IMR-90 (cell line): ENCODE data around the gene PRIMA1. TPM values are rescaled to one million over a fixed set of nuclear protein-coding genes. Genes with fewer than 3 reads are reported as not detected.

Experiments
- ATAC-seq: fragments of 200-7000 bp; cut with Tn5 transposase; 2 replicates; pipeline ENCODE4 v1.9.1; 2020; ENCODE audit warnings: low read depth, mild to moderate bottlenecking, moderate library complexity
- BruUV-seq: library from RNA; stranded (reverse); fragments of 400-500 nt; replicated peaks from 2 replicates; lab custom pipeline; 2021; lab: Mats Ljungman, UMichigan
- CTCF ChIA-PET: fragments of 300-600 bp; formaldehyde crosslinking; extraction: SDS; loops from one replicate; lab custom pipeline; 2021; ENCODE audit warnings: antibody characterized with exemption; lab: Yijun Ruan, JAX
- POLR2A ChIA-PET: fragments of 300-600 bp; sonication (Branson Sonifier 250); formaldehyde crosslinking; loops from one replicate; lab custom pipeline; 2022; ENCODE audit warnings: antibody characterized with exemption; ENCODE audit not compliant: unreplicated experiment; lab: Charles Lee
- DNase-seq: peaks from one replicate; pipeline ENCODE4 v3.0.0; 2013
- H2AFZ ChIP-seq: replicated peaks from 2 replicates; pipeline ENCODE3; 2013; ENCODE audit warnings: low read length, mild to moderate bottlenecking; ENCODE audit not compliant: poor library complexity
- H2AK5ac ChIP-seq: 2 replicates; pipeline ENCODE4 v1.6.1; 2013; ENCODE audit warnings: low read depth, low read length, inconsistent platforms
- H2AK9ac ChIP-seq: replicated peaks from 2 replicates; pipeline ENCODE3; 2013; ENCODE audit warnings: mild to moderate bottlenecking, low read depth, low read length, moderate library complexity; ENCODE audit not compliant: poor library complexity
- H2BK120ac ChIP-seq: 2 replicates; pipeline ENCODE4 v1.6.1; 2013; ENCODE audit warnings: low read depth, low read length, inconsistent platforms
- H2BK15ac ChIP-seq: 3 replicates; pipeline ENCODE4 v1.6.1; 2013; ENCODE audit warnings: low read depth, low read length, inconsistent platforms
- H2BK20ac ChIP-seq: 2 replicates; pipeline ENCODE4 v1.6.1; 2013; ENCODE audit warnings: low read depth, mild to moderate bottlenecking, inconsistent platforms, low read length, moderate library complexity
- H2BK5ac ChIP-seq: 2 replicates; pipeline ENCODE4 v1.6.1; 2013; ENCODE audit warnings: mild to moderate bottlenecking, low read depth, low read length, inconsistent platforms; ENCODE audit not compliant: poor library complexity, severe bottlenecking
- H3K14ac ChIP-seq: replicated peaks from 2 replicates; pipeline ENCODE4 v1.6.1; 2013; ENCODE audit warnings: low read depth, low read length, inconsistent platforms
- H3K18ac ChIP-seq: 2 replicates; pipeline ENCODE4 v1.6.1; 2013; ENCODE audit warnings: low read depth, low read length, control low read depth
- H3K23ac ChIP-seq: 2 replicates; pipeline ENCODE4 v1.6.1; 2013; ENCODE audit warnings: low read depth, low read length, inconsistent platforms
- H3K27ac ChIP-seq: 2 replicates; pipeline ENCODE4 v1.5.1; 2013; ENCODE audit warnings: mild to moderate bottlenecking, control low read depth, low read length; ENCODE audit not compliant: insufficient read depth
- H3K27me3 ChIP-seq: 2 replicates; pipeline ENCODE4 v1.6.1; 2013; ENCODE audit warnings: low read length; ENCODE audit not compliant: control insufficient read depth, insufficient read depth
- H3K36me3 ChIP-seq: 2 replicates; pipeline ENCODE4 v1.6.1; 2013; ENCODE audit warnings: low read length, mixed read lengths; ENCODE audit not compliant: control insufficient read depth, insufficient read depth
- H3K4ac ChIP-seq: 2 replicates; pipeline ENCODE4 v1.6.1; 2013; ENCODE audit warnings: low read depth, low read length, inconsistent platforms
- H3K4me1 ChIP-seq: 2 replicates; pipeline ENCODE4 v1.6.1; 2013; ENCODE audit warnings: low read length, mixed read lengths; ENCODE audit not compliant: control insufficient read depth, insufficient read depth
- H3K4me2 ChIP-seq: 2 replicates; pipeline ENCODE4 v1.6.1; 2013; ENCODE audit warnings: low read depth, mild to moderate bottlenecking, control low read depth, low read length, moderate library complexity
- H3K4me3 ChIP-seq: 2 replicates; pipeline ENCODE4 v1.5.1; 2013; ENCODE audit warnings: low read depth, mild to moderate bottlenecking, control low read depth, low read length, moderate library complexity; ENCODE audit not compliant: insufficient read depth
- H3K56ac ChIP-seq: 2 replicates; pipeline ENCODE4 v1.6.1; 2013; ENCODE audit warnings: low read length, inconsistent platforms; ENCODE audit not compliant: insufficient read depth; ENCODE audit errors: extremely low read depth
- H3K79me1 ChIP-seq, 2 experiments: 2 replicates each; pipeline ENCODE4 v1.6.1; 2013; ENCODE audit warnings: low read length in 2 of 2, inconsistent platforms in 1 of 2, low read depth in 1 of 2
- H3K9ac ChIP-seq: 2 replicates; pipeline ENCODE4 v1.6.1; 2013; ENCODE audit warnings: low read depth, low read length, control low read depth
- H3K9me1 ChIP-seq: 2 replicates; pipeline ENCODE4 v1.6.1; 2013; ENCODE audit warnings: low read length, inconsistent platforms; ENCODE audit not compliant: insufficient read depth
- H3K9me3 ChIP-seq: 2 replicates; pipeline ENCODE4 v1.6.1; 2013; ENCODE audit warnings: low read length; ENCODE audit not compliant: control insufficient read depth, insufficient read depth
- H4K20me1 ChIP-seq: 2 replicates; pipeline ENCODE4 v1.6.1; 2013; ENCODE audit warnings: low read length, inconsistent platforms; ENCODE audit not compliant: insufficient read depth
- H4K5ac ChIP-seq: 2 replicates; pipeline ENCODE4 v1.6.1; 2013; ENCODE audit warnings: mild to moderate bottlenecking, low read depth, low read length, control low read depth
- H4K8ac ChIP-seq, 2 experiments: 2 replicates each; pipeline ENCODE4 v1.6.1; 2013; ENCODE audit warnings: low read depth in 2 of 2, low read length in 2 of 2, control low read depth in 1 of 2, inconsistent platforms in 1 of 2
- H4K91ac ChIP-seq: 2 replicates; pipeline ENCODE4 v1.6.1; 2013; ENCODE audit warnings: low read depth, low read length, inconsistent platforms; ENCODE audit not compliant: insufficient read depth
- BHLHE40 ChIP-seq: fragments of 150-350 bp; IDR thresholded peaks from 2 replicates; pipeline ENCODE4 v1.6.1; 2016; ENCODE audit warnings: mild to moderate bottlenecking, low read depth, low read length
- CEBPB ChIP-seq: IDR thresholded peaks from 2 replicates; pipeline ENCODE4 v1.6.1; 2012; ENCODE audit warnings: low read depth, low read length, improper control_type of control experiment
- CHD1 ChIP-seq: IDR thresholded peaks from 2 replicates; pipeline ENCODE4 v1.6.1; 2012; ENCODE audit warnings: low read depth, low read length, improper control_type of control experiment
- CTCF ChIP-seq: conservative IDR thresholded peaks from 2 replicates; pipeline ENCODE4 v1.5.1; 2012; ENCODE audit warnings: mild to moderate bottlenecking, low read depth, low read length, improper control_type of control experiment
- ELK1 ChIP-seq: fragments of 150-350 bp; IDR thresholded peaks from 2 replicates; pipeline ENCODE4 v1.6.1; 2016; ENCODE audit warnings: low read depth, mild to moderate bottlenecking, low read length, moderate library complexity, borderline replicate concordance
- FOS ChIP-seq: fragments of 150-350 bp; IDR thresholded peaks from 2 replicates; pipeline ENCODE4 v1.6.1; 2016; ENCODE audit warnings: low read depth, low read length
- MAFK ChIP-seq: IDR thresholded peaks from 2 replicates; pipeline ENCODE4 v1.6.1; 2012; ENCODE audit warnings: low read depth, low read length, improper control_type of control experiment
- MAZ ChIP-seq: IDR thresholded peaks from 2 replicates; pipeline ENCODE4 v1.6.1; 2012; ENCODE audit warnings: low read depth, mild to moderate bottlenecking, low read length, improper control_type of control experiment, moderate library complexity, borderline replicate concordance
- MXI1 ChIP-seq: IDR thresholded peaks from 2 replicates; pipeline ENCODE4 v1.6.1; 2012; ENCODE audit warnings: low read depth, mild to moderate bottlenecking, low read length, moderate library complexity, borderline replicate concordance
- NFE2L2 ChIP-seq: fragments of 150-350 bp; IDR thresholded peaks from 2 replicates; pipeline ENCODE4 v1.6.1; 2016; ENCODE audit warnings: low read depth, mild to moderate bottlenecking, low read length
- POLR2A ChIP-seq: IDR thresholded peaks from 2 replicates; pipeline ENCODE4 v1.6.1; 2012; ENCODE audit warnings: mild to moderate bottlenecking, low read depth, low read length
- RAD21 ChIP-seq: IDR thresholded peaks from 2 replicates; pipeline ENCODE4 v1.6.1; 2012; ENCODE audit warnings: low read length, improper control_type of control experiment
- RCOR1 ChIP-seq: IDR thresholded peaks from 2 replicates; pipeline ENCODE4 v1.6.1; 2012; ENCODE audit warnings: mild to moderate bottlenecking, low read length, improper control_type of control experiment; ENCODE audit not compliant: insufficient replicate concordance
- RFX5 ChIP-seq: IDR thresholded peaks from 2 replicates; pipeline ENCODE4 v1.8.0; 2012; ENCODE audit warnings: low read depth, mild to moderate bottlenecking, low read length, moderate library complexity
- SMC3 ChIP-seq: fragments of 150-350 bp; IDR thresholded peaks from 2 replicates; pipeline ENCODE4 v1.6.1; 2016; ENCODE audit warnings: low read depth, mild to moderate bottlenecking, antibody characterized with exemption, low read length, moderate library complexity
- USF2 ChIP-seq: fragments of 150-350 bp; IDR thresholded peaks from 2 replicates; pipeline ENCODE4 v1.6.1; 2017; ENCODE audit warnings: mild to moderate bottlenecking, antibody characterized with exemption, low read length, low read depth
- WGBS, 2 experiments: methylation state at CpG; one replicate each; pipeline versions ENCODE4 v1.1.5 to v1.1.7; 2013; ENCODE audit warnings: missing lambda C conversion rate in 2 of 2; ENCODE audit not compliant: insufficient read length in 1 of 2; ENCODE audit errors: extremely low coverage in 2 of 2; 5-methylcytosine and 5-hydroxymethylcytosine counted together
- dilution Hi-C: fragments of 300-500 bp; cut with HindIII; formaldehyde crosslinking; loops from one replicate; pipeline ENCODE4 v1.14.3; 2018; ENCODE audit warnings: low sequenced_read_pairs; ENCODE audit not compliant: unreplicated experiment
- in situ Hi-C: fragments of 300-500 bp; cut with MboI; formaldehyde crosslinking; loops from 3 replicates; pipeline ENCODE4 v1.14.3; 2019; ENCODE audit warnings: low sequenced_read_pairs, inconsistent platforms, mixed read lengths
- intact Hi-C: fragments of 100-400 bp; cut with micrococcal nuclease; formaldehyde crosslinking; loops from 2 replicates; pipeline ENCODE4 v1.10.0; 2022
- polyA plus RNA-seq, 3 experiments: library from polyadenylated mRNA; depleted of rRNA; stranded (reverse); fragments of >200 nt; gene quantifications; 2 replicates each; pipeline ENCODE4 v1.2.3, GENCODE V29; 2012; ENCODE audit warnings: low replicate concordance in 1 of 3
- total RNA-seq: library from RNA; depleted of rRNA; stranded (reverse); fragments of >200 nt; gene quantifications from 2 replicates; pipeline ENCODE4 v1.2.3, GENCODE V29; 2012

PRIMA1 gene
- total and polyA plus RNA-seq, 2 of the 4 experiments (the other 2 are of a cell fraction) = not detected

GRCh38 chr14:93690146-93690545 is 98.1 kb downstream of the PRIMA1 start:
- no peak overlapping the region for H4K5ac ChIP-seq
- 29% methylated on average over 1 of the region's 6 CpGs; no CpG with 5 or more reads in 1 of the 2 experiments for WGBS, 2 experiments
- no TSS peak for BruUV-seq

More at GRCh38 chr14:93690146-93690545, 98.1 kb downstream of the PRIMA1 start:
- no peak overlapping the region for H3K9ac ChIP-seq
- no peaks in the 10 kb centered on the region for H3K79me1 ChIP-seq
- H2BK15ac ChIP-seq = no peak overlapping the region
- ChIA-PET CTCF (no interaction called here), POLR2A (no interaction called here)
- H2AK9ac ChIP-seq = no peak overlapping the region
- H3K9me1 ChIP-seq = no peaks in the 10 kb centered on the region
- no peak overlapping the region for H3K27ac ChIP-seq
- H3K23ac ChIP-seq = no peak overlapping the region
- H2AK5ac ChIP-seq = no peak overlapping the region
- no peak overlapping the region for H3K4ac ChIP-seq
- no peak overlapping the region for H3K56ac ChIP-seq
- H3K18ac ChIP-seq = no peak overlapping the region
- ATAC-seq (no peak), DNase-seq (no peak)
- no peak overlapping the region for H3K4me3 ChIP-seq
- H3K14ac ChIP-seq = no peak overlapping the region
- no peak overlapping the region for H3K4me2 ChIP-seq
- intact Hi-C loops (no loop called here), in situ Hi-C loops (no loop called here), dilution Hi-C loops (no loop called here)
- no peak overlapping the region for H2AFZ ChIP-seq
- H3K36me3 ChIP-seq = no peaks in the 10 kb centered on the region
- no peak overlapping the region for H2BK120ac ChIP-seq
- no peaks in the 10 kb centered on the region for H3K4me1 ChIP-seq
- no peak overlapping the region for H2BK20ac ChIP-seq
- no peak overlapping the region for H2BK5ac ChIP-seq
- no peak overlapping the region for H4K91ac ChIP-seq
- TF ChIP-seq FOS (no peak), MAZ (no peak), CHD1 (no peak), RFX5 (no peak), MAFK (no peak), CEBPB (no peak), BHLHE40 (no peak), ELK1 (no peak), CTCF (no peak), USF2 (no peak), RAD21 (no peak), NFE2L2 (no peak), MXI1 (no peak), SMC3 (no peak), RCOR1 (no peak), POLR2A (no peak)
- no peaks in the 10 kb centered on the region for H4K20me1 ChIP-seq
- no peaks in the 10 kb centered on the region for H3K27me3 ChIP-seq
- no peaks in the 10 kb centered on the region for H3K9me3 ChIP-seq
- no peak overlapping the region for H4K8ac ChIP-seq
